Keratinocyte (primary cell): ENCODE measurements around the gene AKR1C8.

Experiments
- EZH2 ChIP-seq: IDR thresholded peaks from one replicate; pipeline ENCODE4 v1.6.1; 2012; ENCODE audit warnings: inconsistent platforms, mild to moderate bottlenecking, low read length, moderate library complexity
- TF ChIP-seq, protein P1 (sequence below), 3 experiments: IDR thresholded peaks in 1 of 3; conservative IDR thresholded peaks in 1 of 3; optimal IDR thresholded peaks in 1 of 3; 2 replicates in 2 of 3; 3 replicates in 1 of 3; pipeline versions ENCODE3 to v1.5.1; 2011; ENCODE audit warnings: low read length in 3 of 3, mild to moderate bottlenecking in 3 of 3, moderate library complexity in 2 of 3, control low read depth in 1 of 3, inconsistent platforms in 1 of 3; ENCODE audit not compliant: insufficient read depth in 2 of 3; ENCODE audit errors: extremely low read depth in 1 of 3

DNA sequence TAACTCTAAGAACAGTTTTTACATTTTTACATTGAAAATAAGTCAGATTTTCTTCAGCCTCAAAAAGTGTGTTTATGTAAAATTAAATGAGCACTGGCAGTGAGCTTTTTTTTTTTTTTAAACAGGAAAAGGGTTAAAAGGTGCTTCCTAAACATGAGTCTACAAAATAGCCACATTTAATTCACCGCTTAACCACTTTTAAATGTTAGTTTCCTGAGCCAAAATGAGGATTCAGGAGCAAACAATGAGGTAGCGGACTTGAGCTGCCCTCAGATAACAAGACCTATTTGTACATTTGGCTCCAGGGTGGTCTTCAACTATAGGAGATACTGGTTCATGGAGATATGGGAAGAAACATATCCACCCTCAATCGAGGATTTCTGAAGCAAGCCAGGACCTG, 67.9 kb downstream of the AKR1C8 start:
- TF ChIP-seq, protein P1, sequence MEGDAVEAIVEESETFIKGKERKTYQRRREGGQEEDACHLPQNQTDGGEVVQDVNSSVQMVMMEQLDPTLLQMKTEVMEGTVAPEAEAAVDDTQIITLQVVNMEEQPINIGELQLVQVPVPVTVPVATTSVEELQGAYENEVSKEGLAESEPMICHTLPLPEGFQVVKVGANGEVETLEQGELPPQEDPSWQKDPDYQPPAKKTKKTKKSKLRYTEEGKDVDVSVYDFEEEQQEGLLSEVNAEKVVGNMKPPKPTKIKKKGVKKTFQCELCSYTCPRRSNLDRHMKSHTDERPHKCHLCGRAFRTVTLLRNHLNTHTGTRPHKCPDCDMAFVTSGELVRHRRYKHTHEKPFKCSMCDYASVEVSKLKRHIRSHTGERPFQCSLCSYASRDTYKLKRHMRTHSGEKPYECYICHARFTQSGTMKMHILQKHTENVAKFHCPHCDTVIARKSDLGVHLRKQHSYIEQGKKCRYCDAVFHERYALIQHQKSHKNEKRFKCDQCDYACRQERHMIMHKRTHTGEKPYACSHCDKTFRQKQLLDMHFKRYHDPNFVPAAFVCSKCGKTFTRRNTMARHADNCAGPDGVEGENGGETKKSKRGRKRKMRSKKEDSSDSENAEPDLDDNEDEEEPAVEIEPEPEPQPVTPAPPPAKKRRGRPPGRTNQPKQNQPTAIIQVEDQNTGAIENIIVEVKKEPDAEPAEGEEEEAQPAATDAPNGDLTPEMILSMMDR (optimal IDR thresholded peaks at IDR 0.05 in 1 of 3, IDR thresholded peaks at IDR 0.05 in 1 of 3, conservative IDR thresholded peaks at IDR 0.05 in 1 of 3; ENCODE audit: extremely low read depth in 1 of 3, insufficient read depth in 2 of 3, low read length in 3 of 3), result no peak
- TF ChIP-seq EZH2, result no peak
